ENCODE results near the gene PTCH1. TPM values are rescaled to one million over a fixed set of nuclear protein-coding genes. Genes with fewer than 3 reads are reported as not detected.

Gene PTCH1
- total RNA-seq, 1 experiment from 2014 or later = 15.2 TPM

- TF ChIP-seq CTCF (IDR thresholded peaks at IDR 0.05 in 2 of 3, conservative IDR thresholded peaks at IDR 0.05 in 1 of 3; ENCODE audit: borderline replicate concordance in 1 of 3, insufficient read depth in 1 of 3, low read depth in 2 of 3, low read length in 2 of 3) (no peak), SP1 (IDR thresholded peaks at IDR 0.05; ENCODE audit: low read depth) (no peak)
These were observed 34.1 kb downstream of the PTCH1 start (continued) for GRCh38 chr9:95482621-95483020.

- Histone ChIP-seq H3K4me2 (ENCODE audit: low read length) (no peak overlapping the region), H3K4me1 (ENCODE audit: control insufficient read depth in 1 of 2, insufficient read depth in 2 of 2, low read length in 2 of 2) (no peaks in the 10 kb centered on the region), H3K79me2 (ENCODE audit: insufficient read depth, low read length) (no peaks in the 10 kb centered on the region), H3K9me2 (ENCODE audit: insufficient read depth) (no peaks in the 10 kb centered on the region), H3K9me3 (ENCODE audit: control insufficient read depth in 1 of 2, insufficient read depth in 1 of 2, low read depth in 1 of 2, low read length in 2 of 2) (no peaks in the 10 kb centered on the region), H4K20me1 (ENCODE audit: insufficient read depth) (no peaks in the 10 kb centered on the region), H3K27ac (ENCODE audit: low read depth, low read length) (no peak overlapping the region), H3K9ac (ENCODE audit: low read length) (no peak overlapping the region), H3K27me3 (ENCODE audit: insufficient read depth, low read length) (no peaks in the 10 kb centered on the region), H3K4me3 (replicated peaks in 1 of 2; ENCODE audit: low read depth in 1 of 2, low read length in 2 of 2) (no peak overlapping the region), H3K36me3 (ENCODE audit: control insufficient read depth in 1 of 2, insufficient read depth in 2 of 2, low read length in 2 of 2) (peaks cover 0 to 7% of the 10 kb centered on the region in 2 experiments; a peak in 2 of 4 replicates), H2AFZ (ENCODE audit: low read depth, low read length, poor library complexity, severe bottlenecking) (no peak overlapping the region)
- DNase-seq (ENCODE audit: low read depth, low spot score) = no peak
- ChIA-PET CTCF (no interaction called here), POLR2A (no interaction called here), RAD21 (ENCODE audit: low non-redundant PET in 1 of 2, low total read pairs in 2 of 2, uncharacterized antibody in 2 of 2, unreplicated experiment in 2 of 2) (no interaction called here)
- TF ChIP-seq EZH2phosphoT487 (IDR thresholded peaks at IDR 0.05; ENCODE audit: borderline replicate concordance) = no peak
- no peak for TF ChIP-seq POLR2A (IDR thresholded peaks at IDR 0.05; ENCODE audit: borderline replicate concordance, extremely low read depth, insufficient read depth, insufficient read length)
- TF ChIP-seq REST (IDR thresholded peaks at IDR 0.05; ENCODE audit: low read depth) = no peak
- no peak for TF ChIP-seq ATF3 (IDR thresholded peaks at IDR 0.05)
- no peak for TF ChIP-seq MAX (IDR thresholded peaks at IDR 0.05)
- TF ChIP-seq CEBPB (IDR thresholded peaks at IDR 0.05; ENCODE audit: low read depth) = no peak
- TF ChIP-seq SIN3A (IDR thresholded peaks at IDR 0.05; ENCODE audit: low read depth) = no peak
- TF ChIP-seq CTCF (IDR thresholded peaks at IDR 0.05 in 2 of 3, conservative IDR thresholded peaks at IDR 0.05 in 1 of 3; ENCODE audit: borderline replicate concordance in 1 of 3, insufficient read depth in 1 of 3, low read depth in 2 of 3, low read length in 2 of 3) = no peak
- TF ChIP-seq ZNF274 (IDR thresholded peaks at IDR 0.05; ENCODE audit: low read depth, low read length) = no peak
- TF ChIP-seq POLR2AphosphoS5 (IDR thresholded peaks at IDR 0.05; ENCODE audit: low read depth, low read length) = no peak
- no peak for TF ChIP-seq EZH2 (IDR thresholded peaks at IDR 0.05)
- TF ChIP-seq ZFX (IDR thresholded peaks at IDR 0.05) = no peak
- TF ChIP-seq JUND (IDR thresholded peaks at IDR 0.05) = no peak
- TF ChIP-seq RAD21 (IDR thresholded peaks at IDR 0.05; ENCODE audit: low read depth) = no peak
- no peak for TF ChIP-seq YY1 (IDR thresholded peaks at IDR 0.05; ENCODE audit: extremely low read depth, insufficient replicate concordance, low read depth, low read length)
- TF ChIP-seq EGR1 (IDR thresholded peaks at IDR 0.05; ENCODE audit: low read depth) = no peak
- no peak for TF ChIP-seq SRF (IDR thresholded peaks at IDR 0.05; ENCODE audit: low read depth)
- ATAC-seq = no peak
- intact Hi-C loops (cut with micrococcal nuclease) = no loop called here
- no TSS peak for BruUV-seq (replicated peaks)
These were observed 35.8 kb downstream of the PTCH1 start for GRCh38 chr9:95481000-95481399.

Measured in HCT116 (cell line).